Epithelial cell of proximal tubule (primary cell): ENCODE results near the gene GDF2. TPM values are rescaled to one million over a fixed set of nuclear protein-coding genes. Genes with fewer than 3 reads are reported as not detected.

Source experiments
- DNase-seq: peaks from one replicate; pipeline ENCODE4 v3.0.0-alpha.2; 2011; ENCODE audit warnings: low read depth
- H3K4me3 ChIP-seq: 2 replicates; pipeline ENCODE4 v1.5.1; 2011; ENCODE audit warnings: low read depth, mild to moderate bottlenecking, low read length
- CTCF ChIP-seq: conservative IDR thresholded peaks from 2 replicates; pipeline ENCODE4 v1.5.1; 2012; ENCODE audit warnings: low read depth, mild to moderate bottlenecking, low read length
- total RNA-seq: library from RNA; depleted of rRNA; stranded (reverse); fragments of >200 nt; gene quantifications from 2 replicates; pipeline ENCODE4 v1.2.3, GENCODE V29; 2015

The GDF2 gene
- total RNA-seq, 1 donor from 2014 or later = not detected

- no peak for DNase-seq
- H3K4me3 ChIP-seq = no peak overlapping the region
- no peak for TF ChIP-seq CTCF
These were observed 3.3 kb downstream of the GDF2 start for GRCh38 chr10:47325303-47326291.

GRCh38 chr10:47326306-47326926 is 4.2 kb downstream of the GDF2 start:
- DNase-seq = no peak
- no peak for TF ChIP-seq CTCF
- no peak overlapping the region for H3K4me3 ChIP-seq

GRCh38 chr10:47326927-47327330 is 4.7 kb downstream of the GDF2 start:
- no peak for DNase-seq
- H3K4me3 ChIP-seq = no peak overlapping the region
- no peak for TF ChIP-seq CTCF

GRCh38 chr10:47329855-47330254 is 7.6 kb downstream of the GDF2 start:
- H3K4me3 ChIP-seq = no peak overlapping the region
- no peak for DNase-seq
- no peak for TF ChIP-seq CTCF

- no peak overlapping the region for H3K4me3 ChIP-seq
- TF ChIP-seq CTCF = no peak
- no peak for DNase-seq
These were observed 8.1 kb downstream of the GDF2 start for GRCh38 chr10:47330366-47330765.

- TF ChIP-seq CTCF = no peak
- DNase-seq = no peak
- H3K4me3 ChIP-seq = no peak overlapping the region
These were observed 8.6 kb downstream of the GDF2 start for GRCh38 chr10:47330804-47331203.
